ENCODE data around the gene MYCBPAP.

- TF ChIP-seq CEBPB (IDR thresholded peaks at IDR 0.05; ENCODE audit: low read depth) (no peak), ELF1 (IDR thresholded peaks at IDR 0.05; ENCODE audit: borderline replicate concordance, low read depth) (no peak), POLR2A (IDR thresholded peaks at IDR 0.05; ENCODE audit: borderline replicate concordance, extremely low read depth, insufficient read depth, insufficient read length) (no peak), CTCF (IDR thresholded peaks at IDR 0.05 in 2 of 3, conservative IDR thresholded peaks at IDR 0.05 in 1 of 3; ENCODE audit: borderline replicate concordance in 1 of 3, insufficient read depth in 1 of 3, low read depth in 2 of 3, low read length in 2 of 3) (no peak), ZFX (IDR thresholded peaks at IDR 0.05) (no peak), TCF7L2 (IDR thresholded peaks at IDR 0.05; ENCODE audit: borderline replicate concordance, extremely low read depth, insufficient read depth, insufficient read length) (no peak), POLR2AphosphoS5 (IDR thresholded peaks at IDR 0.05; ENCODE audit: low read depth, low read length) (no peak), SRF (IDR thresholded peaks at IDR 0.05; ENCODE audit: low read depth) (no peak), JUND (IDR thresholded peaks at IDR 0.05) (no peak), EZH2 (IDR thresholded peaks at IDR 0.05) (no peak), ZNF274 (IDR thresholded peaks at IDR 0.05; ENCODE audit: low read depth, low read length) (no peak), RAD21 (IDR thresholded peaks at IDR 0.05; ENCODE audit: low read depth) (no peak), YY1 (IDR thresholded peaks at IDR 0.05; ENCODE audit: extremely low read depth, insufficient replicate concordance, low read depth, low read length) (no peak)
- TF ChIP-seq, protein P1, sequence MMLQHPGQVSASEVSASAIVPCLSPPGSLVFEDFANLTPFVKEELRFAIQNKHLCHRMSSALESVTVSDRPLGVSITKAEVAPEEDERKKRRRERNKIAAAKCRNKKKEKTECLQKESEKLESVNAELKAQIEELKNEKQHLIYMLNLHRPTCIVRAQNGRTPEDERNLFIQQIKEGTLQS (IDR thresholded peaks at IDR 0.05): no peak
Measured at GRCh38 chr17:50577451-50577954, 69.3 kb downstream of the MYCBPAP start.
